ENCODE data around the gene RASGEF1C.
"Not testable (repeated sequence)": the region's sequence is repeated elsewhere in the genome, so short reads cannot be mapped to it uniquely, and the experiment has no call there.

Gene RASGEF1C

DNA sequence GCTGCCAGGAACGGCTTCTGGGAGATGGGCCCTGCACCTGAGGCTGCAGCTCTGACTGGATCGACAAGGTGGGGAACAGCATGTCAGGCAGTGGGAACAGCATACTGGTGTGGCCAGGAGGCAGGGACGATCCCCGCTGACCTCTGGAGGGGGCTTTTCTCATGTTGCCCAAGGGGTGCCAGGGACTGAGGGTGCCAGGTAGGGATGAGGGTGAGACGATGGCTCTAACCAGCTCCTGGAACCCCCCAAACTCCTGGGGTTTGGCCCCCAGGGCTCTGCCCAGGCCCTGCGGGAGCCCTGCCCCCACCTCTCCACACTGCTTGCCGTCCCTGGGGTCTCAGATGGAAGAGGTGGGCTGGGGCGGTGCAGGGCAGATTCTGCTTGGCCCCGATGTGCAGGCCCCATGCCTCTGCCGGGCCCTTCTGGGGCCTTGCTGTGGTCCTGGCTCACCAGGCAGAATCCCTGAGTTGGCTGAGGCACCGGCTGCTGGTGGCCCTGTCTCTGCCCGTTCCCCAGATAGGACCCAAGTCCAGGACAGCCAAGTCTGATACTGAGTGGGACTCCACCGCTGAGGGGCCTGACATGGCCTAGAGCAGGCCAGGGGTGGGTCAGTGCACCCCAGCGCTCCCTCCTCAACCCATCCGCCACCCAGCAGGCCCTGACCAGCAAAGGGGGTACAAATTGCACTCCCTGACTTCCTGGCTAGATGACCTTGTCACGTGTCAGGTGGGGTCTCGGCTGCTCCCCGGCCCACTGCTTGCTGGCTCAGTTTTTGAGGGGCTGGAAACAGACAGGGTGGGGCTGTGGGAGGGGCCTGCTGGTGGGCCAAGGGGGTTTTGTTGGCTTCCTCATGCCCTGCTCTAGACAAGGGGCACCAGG lies 109.0 kb downstream of the RASGEF1C start:
- DNase-seq (ENCODE audit: low read depth): no peak

- DNase-seq (ENCODE audit: low read depth): no peak
Measured at GRCh38 chr5:180098991-180099732, 109.8 kb downstream of the RASGEF1C start.

- DNase-seq (ENCODE audit: low read depth): no peak
Measured at GRCh38 chr5:180098526-180098925, 110.5 kb downstream of the RASGEF1C start.

- DNase-seq (ENCODE audit: low read depth): no peak
Measured at GRCh38 chr5:180097926-180098325, 111.1 kb downstream of the RASGEF1C start.

- DNase-seq (ENCODE audit: low read depth): no peak
Measured at GRCh38 chr5:180097163-180097894, 111.7 kb downstream of the RASGEF1C start.

- DNase-seq (ENCODE audit: low read depth): no peak
Measured at GRCh38 chr5:180096616-180097015, 112.4 kb downstream of the RASGEF1C start.

DNA sequence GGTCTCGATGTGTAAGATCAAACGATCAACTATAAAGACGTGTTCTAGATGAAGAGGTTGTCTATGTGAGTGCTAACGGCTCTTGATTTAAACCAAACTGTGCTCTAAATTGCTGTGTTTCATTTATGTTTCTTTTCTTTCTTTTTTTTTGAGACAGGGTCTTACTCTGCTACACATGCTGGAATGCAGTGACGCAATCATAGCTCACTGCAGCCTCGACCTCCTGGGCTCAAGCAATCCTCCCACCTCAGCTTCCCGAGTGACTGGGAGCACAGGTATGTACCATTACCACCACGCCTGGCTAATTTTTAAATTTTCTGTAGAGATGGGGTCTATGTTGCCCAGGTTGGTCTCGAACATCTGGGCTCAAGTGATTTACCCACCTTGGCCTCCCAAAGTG lies 113.5 kb downstream of the RASGEF1C start:
- DNase-seq (ENCODE audit: low read depth): no peak

- no peak for DNase-seq (ENCODE audit: low read depth)
Measured at GRCh38 chr5:180093651-180094382, 115.2 kb downstream of the RASGEF1C start.

DNA sequence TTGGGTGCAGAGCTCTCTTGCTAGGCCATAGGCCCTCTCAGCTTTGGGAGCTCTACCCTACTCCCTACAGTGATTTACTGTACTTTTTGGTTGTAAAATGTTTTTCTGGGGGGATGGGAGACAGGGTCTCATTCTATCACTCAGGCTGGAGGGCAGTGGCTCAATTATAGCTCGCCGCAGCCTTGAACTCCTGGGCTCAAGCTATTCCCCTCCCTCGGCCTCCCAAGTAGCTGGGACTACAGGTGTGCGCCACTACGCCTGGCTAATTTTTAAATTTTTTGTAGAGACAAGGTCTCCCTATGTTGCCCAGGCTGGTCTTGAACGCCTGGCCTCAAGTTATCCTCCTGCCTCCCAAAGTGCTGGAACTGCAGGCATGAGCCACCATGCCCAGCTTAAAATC lies 115.8 kb downstream of the RASGEF1C start:
- no peak for DNase-seq (ENCODE audit: low read depth)

- DNase-seq (ENCODE audit: low read depth): no peak
Measured at GRCh38 chr5:180090769-180091546, 118.1 kb downstream of the RASGEF1C start.

GRCh38 chr5:180090098-180090768 lies 118.8 kb downstream of the RASGEF1C start:
- DNase-seq (ENCODE audit: low read depth): no peak

GRCh38 chr5:180089628-180090027 lies 119.4 kb downstream of the RASGEF1C start:
- DNase-seq (ENCODE audit: low read depth): not testable (repeated sequence)

DNA sequence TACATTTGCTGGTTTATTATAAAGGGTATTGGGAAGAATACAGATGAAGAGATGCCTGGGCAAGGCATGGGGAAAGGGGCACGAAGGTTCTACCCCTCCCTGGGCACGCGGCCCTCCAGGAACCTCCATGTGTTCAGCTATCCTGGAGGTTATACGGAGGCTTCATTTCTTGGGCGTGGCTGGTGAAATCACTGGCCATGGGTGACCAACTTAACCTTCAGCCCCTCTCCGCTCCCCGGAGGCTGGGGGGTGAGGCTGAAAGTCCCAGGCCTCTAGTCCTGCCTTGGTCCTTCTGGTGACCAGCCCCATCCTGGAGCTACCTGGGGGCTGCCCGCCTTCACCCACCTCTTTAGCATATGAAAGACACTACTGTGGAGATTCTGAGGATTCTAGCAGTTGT lies 120.5 kb downstream of the RASGEF1C start:
- DNase-seq (ENCODE audit: low read depth): no peak

DNA sequence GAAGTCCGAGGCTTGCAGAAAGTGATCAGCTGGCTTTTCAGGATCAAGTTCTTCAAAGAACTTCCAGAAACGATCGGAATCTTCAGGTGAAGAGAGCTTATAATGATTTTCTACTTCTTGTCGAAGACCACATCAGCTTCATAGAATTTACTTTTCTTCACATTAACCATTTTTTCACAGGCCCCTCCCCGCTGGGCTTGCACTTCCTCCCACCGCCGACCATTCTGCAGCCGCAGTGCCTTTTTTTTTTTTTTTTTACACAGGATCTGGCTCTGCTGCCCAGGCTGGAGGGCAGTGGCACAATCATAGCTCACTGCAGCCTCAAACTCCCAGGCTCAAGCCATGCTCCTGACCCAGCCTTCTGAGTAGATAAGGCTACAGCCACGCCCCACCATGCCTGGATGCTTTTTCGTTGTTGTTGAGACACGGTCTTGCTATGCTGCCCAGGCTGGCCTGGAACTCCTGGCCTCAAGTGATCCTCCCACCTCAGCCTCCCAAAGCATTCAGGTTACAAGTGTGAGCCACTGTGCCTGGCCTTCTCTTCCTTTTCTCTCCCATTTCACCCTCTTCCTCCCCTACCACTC lies 122.1 kb downstream of the RASGEF1C start:
- DNase-seq (ENCODE audit: low read depth): no peak

DNA sequence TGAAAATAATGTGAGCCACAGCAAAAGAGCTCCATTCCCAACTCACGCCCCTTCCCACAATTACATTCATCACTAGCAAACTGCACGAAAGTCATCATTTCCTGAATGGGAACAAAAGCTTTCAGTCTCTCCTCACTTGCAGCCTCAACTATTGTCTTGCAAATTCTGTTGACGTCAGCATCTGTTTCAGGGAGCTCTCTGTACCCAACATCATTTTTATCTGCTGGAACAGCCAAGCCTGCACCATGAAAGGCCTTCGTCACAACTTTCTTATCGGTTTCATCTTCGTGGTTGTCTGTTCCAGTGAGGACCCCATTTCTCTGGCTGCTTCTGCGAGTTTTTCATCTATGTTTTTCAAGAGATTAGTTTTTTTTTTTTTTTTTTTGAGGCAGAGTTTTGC lies 123.2 kb downstream of the RASGEF1C start:
- no peak for DNase-seq (ENCODE audit: low read depth)

- no peak for DNase-seq (ENCODE audit: low read depth)
Measured at GRCh38 chr5:180084638-180085561, 124.1 kb downstream of the RASGEF1C start.

DNA sequence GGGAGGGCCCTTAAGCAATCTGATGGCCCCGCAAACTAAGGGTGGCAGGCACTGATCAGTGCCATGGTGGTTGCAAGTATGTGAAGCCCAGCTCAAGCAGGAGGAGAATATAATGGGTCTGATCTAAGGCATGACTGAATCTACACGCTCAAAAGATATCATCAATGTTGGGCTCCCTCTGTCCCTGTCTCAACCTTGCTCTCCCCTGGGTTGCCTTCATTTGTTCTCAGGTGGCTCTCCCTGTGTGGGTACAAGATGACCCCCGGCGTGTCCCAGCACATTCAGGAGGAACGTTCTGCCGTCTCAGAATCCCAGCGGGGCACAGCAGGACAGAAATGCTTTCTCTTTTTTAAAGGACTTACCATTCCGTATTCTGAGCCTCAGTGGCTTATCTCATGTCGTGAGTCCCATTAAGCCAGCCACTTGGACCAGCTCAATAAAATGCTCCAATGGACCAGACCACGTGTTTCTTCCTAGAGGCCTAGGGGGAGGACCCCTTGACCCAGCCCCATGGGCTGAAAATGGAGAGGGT lies 125.4 kb downstream of the RASGEF1C start:
- no peak for DNase-seq (ENCODE audit: low read depth)

- no peak for DNase-seq (ENCODE audit: low read depth)
Measured at GRCh38 chr5:180082633-180083420, 126.2 kb downstream of the RASGEF1C start.

All from HS-27A (cell line).